GM19455 (cell line): ENCODE data around the gene STARD10.
A peak's percentile ranks its signal among the peaks of the same experiment; 100 is the strongest.

ENCODE experiments used
- ATAC-seq: cut with Tn5 transposase; IDR thresholded peaks from one replicate; pipeline ENCODE4 v1.9.1; 2021; ENCODE audit not compliant: unreplicated experiment

STARD10 gene

GRCh38 chr11:72767203-72768062, 26.4 kb downstream of the STARD10 start:
- ATAC-seq = no peak

- no peak for ATAC-seq
Measured at GRCh38 chr11:72766152-72766902, 27.5 kb downstream of the STARD10 start.

- no peak for ATAC-seq
Measured at GRCh38 chr11:72764503-72764902, 29.3 kb downstream of the STARD10 start.

GRCh38 chr11:72763823-72764222, 30.0 kb downstream of the STARD10 start:
- no peak for ATAC-seq

- no peak for ATAC-seq
Measured at GRCh38 chr11:72762641-72763304, 31.1 kb downstream of the STARD10 start.

- ATAC-seq = no peak
Measured at GRCh38 chr11:72760539-72761405, 33.1 kb downstream of the STARD10 start.

- ATAC-seq = no peak
Measured at GRCh38 chr11:72759468-72759985, 34.3 kb downstream of the STARD10 start.

GRCh38 chr11:72758690-72759389, 35.0 kb downstream of the STARD10 start:
- no peak for ATAC-seq

- no peak for ATAC-seq
Measured at GRCh38 chr11:72758304-72758689, 35.5 kb downstream of the STARD10 start.

- ATAC-seq = no peak
Measured at GRCh38 chr11:72755713-72756285, 38.0 kb downstream of the STARD10 start.

- ATAC-seq = no peak
Measured at GRCh38 chr11:72754544-72755155, 39.2 kb downstream of the STARD10 start.

GRCh38 chr11:72754149-72754543, 39.7 kb downstream of the STARD10 start:
- no peak for ATAC-seq

- no peak for ATAC-seq
Measured at GRCh38 chr11:72753341-72754148, 40.3 kb downstream of the STARD10 start.

GRCh38 chr11:72752088-72752914, 41.5 kb downstream of the STARD10 start, which contains the start of gene ARAP1:
ARAP1 (minus strand) TSS chr11:72752408; CDS start chr11:72727128, 25,280 bp downstream.
- ATAC-seq = peak; percentile 67

GRCh38 chr11:72751116-72752087, 42.4 kb downstream of the STARD10 start:
- no peak for ATAC-seq

- no peak for ATAC-seq
Measured at GRCh38 chr11:72750556-72751115, 43.2 kb downstream of the STARD10 start.
